Glomerular visceral epithelial cell (primary cell): ENCODE results near the gene LITAF.
"Not testable (repeated sequence)": the region's sequence is repeated elsewhere in the genome, so short reads cannot be mapped to it uniquely, and the experiment has no call there.

Experiments
- DNase-seq: peaks from one replicate; pipeline ENCODE4 v3.0.0-alpha.2; 2016; ENCODE audit errors: extremely low spot score

LITAF gene

GRCh38 chr16:11601425-11601824 lies 14.7 kb upstream of the LITAF start:
- no peak for DNase-seq

DNA sequence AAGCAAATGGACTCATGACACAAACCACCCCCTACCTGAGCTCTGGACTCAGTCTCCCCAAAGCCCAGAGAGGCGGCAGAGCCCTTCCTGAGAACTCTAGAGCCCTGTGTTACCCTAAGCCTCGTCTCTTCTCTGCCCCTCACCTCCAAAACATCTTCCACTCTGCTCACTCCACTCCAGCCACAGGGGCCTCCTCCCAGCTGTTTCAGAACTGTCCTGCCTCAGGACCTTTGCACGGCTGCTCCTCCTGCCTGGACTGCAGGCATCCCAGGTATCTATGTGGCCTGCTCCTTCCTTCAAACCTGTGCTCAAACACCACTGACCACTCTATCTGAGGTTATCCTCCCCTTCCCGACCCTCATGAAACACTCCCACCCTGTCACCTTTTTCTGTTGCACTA lies 12.9 kb upstream of the LITAF start:
- no peak for DNase-seq

DNA sequence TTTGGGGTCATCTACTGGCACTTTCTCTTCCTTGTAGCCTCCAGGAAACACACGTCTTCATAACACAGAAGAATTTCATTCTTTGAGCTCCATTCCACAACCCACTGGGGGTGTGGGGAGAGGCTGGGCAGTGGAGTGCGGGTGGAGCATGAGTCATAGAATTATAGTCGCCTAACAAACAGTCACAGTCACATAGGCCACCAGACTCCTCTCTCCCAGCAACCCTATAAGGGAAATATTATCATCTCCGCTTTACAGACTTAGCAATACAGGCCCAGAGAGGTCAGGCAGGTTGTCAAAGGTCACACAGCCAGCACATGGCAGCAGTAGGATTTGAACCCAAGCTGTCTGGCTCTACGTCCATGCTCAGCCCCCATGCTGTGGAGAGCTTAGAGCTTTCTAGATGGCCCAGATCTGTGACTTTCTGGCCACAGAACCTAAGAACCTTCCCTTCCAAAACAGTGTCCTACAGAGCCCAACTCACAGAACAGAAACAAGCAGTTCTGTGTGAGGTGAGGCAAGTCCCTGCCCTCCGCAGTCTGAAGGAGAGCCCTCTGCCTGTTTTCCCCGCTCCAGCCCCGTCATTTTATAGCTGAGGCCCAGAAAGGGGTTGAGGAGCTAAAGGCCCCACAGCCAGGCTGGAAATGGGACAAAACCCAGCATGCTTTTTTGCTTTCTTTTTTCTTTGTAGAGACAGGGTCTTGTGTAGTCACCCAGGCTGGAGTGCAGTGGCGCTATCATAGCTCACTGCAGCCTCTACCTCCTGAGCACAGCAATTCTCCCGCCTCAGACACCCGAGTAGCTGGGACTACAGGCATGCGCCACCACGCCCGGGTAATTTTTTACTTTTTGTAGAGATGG lies 10.7 kb upstream of the LITAF start:
- DNase-seq: no peak

GRCh38 chr16:11596572-11597226 lies 10.0 kb upstream of the LITAF start:
- DNase-seq: no peak

- no peak for DNase-seq
Measured at GRCh38 chr16:11593581-11593980, 6.9 kb upstream of the LITAF start.

- DNase-seq: not testable (repeated sequence)
Measured at GRCh38 chr16:11593076-11593475, 6.4 kb upstream of the LITAF start.

DNA sequence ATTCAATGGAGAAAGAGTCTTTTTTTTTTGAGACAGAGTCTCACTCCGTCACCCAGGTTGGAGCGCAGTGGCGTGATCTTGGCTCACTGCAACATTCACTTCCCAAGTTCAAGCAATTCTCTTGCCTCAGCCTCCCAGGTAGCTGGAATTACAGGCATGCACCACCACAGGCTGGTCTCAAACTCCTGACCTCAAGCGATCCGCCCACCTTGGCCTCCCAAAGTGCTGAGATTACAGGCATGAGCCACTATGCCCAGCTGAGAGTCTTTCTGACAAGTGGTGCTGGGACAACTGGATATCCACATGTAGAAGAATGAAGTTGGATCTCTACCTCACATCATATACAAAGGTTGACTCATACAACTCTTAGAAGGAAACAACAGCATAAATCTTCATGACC lies 4.9 kb upstream of the LITAF start:
- DNase-seq: not testable (repeated sequence)

DNA sequence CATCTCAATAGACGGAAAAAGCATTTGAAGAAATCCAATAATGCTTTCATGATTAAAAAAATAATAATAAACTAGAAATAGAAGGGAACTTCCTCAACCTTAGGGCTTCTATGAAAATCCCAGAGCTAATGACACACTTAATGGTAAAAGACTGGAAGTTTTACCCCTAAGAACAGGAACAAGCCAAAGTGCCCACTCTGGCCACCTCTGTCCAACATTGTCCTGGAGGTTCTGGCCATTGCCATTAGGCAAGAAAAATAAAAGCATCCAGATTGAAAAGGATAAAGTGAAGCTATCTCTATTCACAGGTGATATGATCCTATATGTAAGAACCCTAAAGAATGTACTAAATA lies 2.5 kb upstream of the LITAF start:
- no peak for DNase-seq

DNA sequence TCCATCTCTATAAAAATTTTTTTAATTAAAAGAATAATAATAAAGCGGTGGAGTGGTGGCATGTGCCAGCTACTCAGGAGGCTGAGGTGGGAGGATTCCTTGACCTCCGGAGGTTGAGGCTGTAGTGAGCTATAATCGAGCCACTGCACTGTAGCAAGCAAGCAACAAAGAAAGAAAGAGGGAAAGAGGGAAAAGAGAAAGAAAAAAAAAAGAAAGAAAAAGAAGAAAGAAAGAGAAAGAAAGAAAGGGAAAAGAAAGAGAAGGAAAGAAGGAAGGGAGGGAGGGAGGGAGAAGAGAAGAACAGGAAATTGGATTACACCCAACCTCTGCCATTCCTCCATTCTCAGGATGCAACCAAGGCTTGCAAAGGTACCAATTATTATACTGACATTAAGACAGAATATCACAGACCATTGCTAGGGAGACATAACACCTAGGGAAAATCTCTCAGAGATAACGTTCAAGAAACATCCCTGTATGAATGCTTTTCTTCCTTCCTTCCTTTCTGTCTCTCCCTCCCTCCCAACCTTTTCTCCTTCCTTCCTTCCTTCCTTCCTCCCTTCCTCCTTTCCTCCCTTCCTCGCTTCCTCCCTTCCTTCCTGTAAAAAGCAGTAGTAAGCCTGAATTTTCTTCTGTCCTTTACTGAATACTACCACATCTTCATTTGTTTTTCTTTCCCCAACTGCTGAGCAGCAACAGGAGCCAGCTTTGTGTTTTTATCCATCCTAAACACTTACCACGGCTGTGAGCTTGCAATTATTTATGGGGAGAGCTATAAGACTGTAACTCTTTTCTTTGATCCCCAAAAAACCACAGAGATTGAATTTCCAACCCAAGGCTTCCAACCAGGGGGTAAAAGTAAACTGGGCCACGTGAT lies 1.8 kb upstream of the LITAF start:
- DNase-seq: no peak

DNA sequence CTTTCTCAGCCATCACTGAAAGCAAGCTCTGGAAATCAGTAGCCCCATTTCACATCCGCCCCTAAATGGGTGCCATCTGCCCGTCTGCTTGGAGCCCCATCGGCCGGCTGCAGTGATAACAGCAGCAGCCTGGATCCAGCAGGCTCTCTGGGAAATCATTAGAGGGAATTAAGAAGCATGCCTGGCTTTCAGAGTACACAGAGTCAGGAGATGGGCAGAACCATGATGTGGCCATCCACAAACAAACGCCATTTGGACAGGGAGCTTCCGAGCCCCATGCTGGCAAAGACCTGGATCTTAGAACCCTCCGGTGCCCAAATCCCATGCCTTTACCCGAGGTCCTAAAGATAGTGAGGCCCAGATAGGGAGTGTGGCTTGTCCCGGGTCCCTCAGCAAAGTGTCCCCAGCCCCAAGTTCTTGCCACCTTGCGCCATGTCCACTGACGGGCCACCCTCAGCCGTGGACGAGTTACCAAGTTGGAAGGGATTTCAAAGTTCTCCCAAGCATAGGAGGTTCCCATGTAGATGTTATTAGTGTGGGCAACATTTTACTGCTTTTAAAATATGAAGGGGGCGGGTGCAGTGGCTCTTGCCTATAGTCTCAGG lies 1.0 kb upstream of the LITAF start:
- DNase-seq: no peak

GRCh38 chr16:11586378-11586855 lies 302 bp downstream of the LITAF start:
- no peak for DNase-seq

- DNase-seq: peak; percentile 46
Measured at GRCh38 chr16:11585460-11586377, 1.0 kb downstream of the LITAF start.

DNA sequence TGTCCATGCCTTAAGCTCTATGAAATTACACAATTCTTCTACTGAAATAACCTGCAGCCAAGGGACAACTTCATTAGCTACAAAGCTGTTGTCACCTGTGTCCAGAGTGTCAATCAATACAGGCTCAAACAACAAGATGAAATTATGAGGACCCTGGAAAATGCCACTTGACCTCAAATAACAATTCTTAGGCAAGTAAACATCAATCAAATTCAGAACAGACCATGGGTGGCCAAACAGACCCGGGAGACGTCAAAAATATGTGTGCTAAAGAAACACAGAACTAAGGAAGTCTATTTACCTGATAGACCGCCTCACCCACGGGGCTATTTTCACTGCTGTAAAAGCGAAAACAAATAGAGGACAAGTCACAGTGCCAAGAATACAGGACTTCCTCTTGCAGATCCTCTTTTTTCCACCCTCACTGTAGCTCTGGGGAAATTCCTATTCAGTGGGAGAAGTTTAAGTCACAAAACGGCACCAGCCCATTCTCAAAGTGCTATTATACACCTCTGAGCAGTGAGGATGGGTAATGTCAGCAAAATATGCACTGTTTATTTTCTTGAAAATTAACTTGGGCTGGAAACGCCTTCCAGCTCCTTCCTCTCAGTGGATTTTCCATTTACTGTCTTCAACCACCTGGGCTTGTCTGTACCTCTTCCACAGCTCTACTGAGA lies 2.7 kb downstream of the LITAF start:
- no peak for DNase-seq

GRCh38 chr16:11583166-11583565 lies 3.6 kb downstream of the LITAF start:
- DNase-seq: peak; percentile 53

DNA sequence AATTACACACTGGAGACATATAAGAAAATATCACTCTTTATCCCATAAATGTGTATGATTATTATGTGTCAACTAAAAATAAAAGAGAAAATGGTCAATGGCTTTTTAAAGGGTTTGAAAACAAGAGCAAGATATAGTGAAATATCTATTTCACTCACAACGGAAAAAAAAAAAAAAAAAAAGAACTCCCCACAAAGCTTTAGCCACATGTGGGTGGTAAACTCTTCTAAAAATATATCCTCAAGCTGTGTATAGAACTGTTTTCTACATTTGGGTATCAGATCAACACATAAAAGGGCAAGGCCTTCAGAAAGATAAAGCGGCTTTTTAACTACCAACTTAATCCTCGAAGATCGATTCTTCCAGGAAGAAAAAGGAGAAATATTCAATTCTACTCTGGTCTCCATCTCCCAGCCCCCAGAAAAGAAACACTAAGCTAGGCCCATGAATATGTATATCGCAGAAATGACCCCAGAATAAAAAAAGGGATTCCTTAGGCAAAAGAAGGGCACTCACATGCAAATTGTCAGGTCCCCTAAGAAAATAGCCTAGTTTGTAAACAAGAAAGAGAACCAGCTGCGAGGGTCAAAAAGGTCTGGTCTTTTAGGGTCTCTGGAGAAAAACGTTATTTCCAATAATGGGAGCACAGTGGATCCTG lies 4.4 kb downstream of the LITAF start:
- DNase-seq: no peak

- no peak for DNase-seq
Measured at GRCh38 chr16:11581678-11582077, 5.0 kb downstream of the LITAF start.

- no peak for DNase-seq
Measured at GRCh38 chr16:11580451-11581086, 6.2 kb downstream of the LITAF start.

DNA sequence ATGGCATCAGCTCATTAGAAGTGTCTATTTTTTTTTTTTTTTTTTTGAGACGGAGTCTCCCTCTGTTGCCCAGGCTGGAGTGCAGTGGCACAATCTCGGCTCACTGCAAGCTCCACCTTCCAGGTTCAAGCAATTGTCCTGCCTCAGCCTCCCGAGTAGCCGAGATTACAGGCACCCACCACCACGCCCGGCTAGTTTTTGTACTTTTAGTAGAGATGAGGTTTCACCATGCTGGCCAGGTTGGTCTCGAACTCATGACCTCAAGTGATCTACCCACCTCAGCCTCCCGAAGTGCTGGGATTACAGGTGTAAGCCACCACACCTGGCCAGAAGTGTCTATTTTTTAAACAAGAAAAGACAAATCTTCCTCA lies 9.4 kb downstream of the LITAF start:
- not testable (repeated sequence) for DNase-seq
